ENCODE results near the gene HLF.
A peak's percentile ranks its signal among the peaks of the same experiment; 100 is the strongest.

HLF gene

DNA sequence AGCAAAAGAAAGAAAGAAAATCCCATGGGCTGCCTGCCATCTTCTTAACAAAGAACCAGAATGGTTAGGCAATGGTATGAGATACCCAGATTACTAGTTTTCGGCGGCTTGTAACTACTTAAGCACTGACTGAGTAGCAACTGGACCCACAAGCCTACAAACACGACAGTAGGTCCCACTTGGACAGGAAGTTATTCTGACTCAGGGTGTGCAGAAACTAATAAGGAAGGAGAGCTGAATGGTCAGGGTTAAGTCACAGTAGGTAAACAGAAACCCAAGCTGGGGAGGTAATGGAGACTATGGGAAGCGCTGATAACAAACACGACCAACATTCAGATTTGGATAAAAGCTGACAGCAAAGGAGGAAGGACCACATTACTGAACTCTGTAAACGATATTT, 10.4 kb upstream of the HLF start:
- DNase-seq (ENCODE audit: low read depth in 3 of 3), result no peak

DNA sequence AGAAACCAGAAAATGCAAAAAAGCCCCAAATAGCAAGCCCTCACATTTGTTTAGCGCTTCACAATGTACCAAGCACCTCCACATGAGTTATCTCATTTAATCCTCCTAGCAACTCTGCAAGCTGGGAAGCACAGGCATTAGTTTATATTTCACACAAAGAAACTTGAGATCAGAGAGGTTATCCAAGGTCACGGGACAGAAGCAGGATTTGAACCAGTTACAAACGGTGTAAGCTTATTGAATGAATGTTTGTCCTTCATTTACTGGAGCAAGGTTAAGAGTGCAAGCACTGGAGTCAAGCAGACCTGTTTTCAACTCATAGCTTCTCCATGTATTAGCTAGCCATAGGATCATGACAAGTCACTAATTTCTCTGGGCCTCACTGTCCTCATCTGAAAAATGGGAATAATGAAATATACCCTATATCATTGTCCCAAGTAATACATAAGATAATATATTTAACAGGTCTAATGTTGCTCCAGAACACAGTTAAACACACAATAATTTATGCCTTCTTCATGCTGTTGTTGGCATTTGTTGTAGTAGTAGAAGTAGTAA, 6.1 kb upstream of the HLF start:
- DNase-seq (ENCODE audit: low read depth in 3 of 3), result no peak

DNA sequence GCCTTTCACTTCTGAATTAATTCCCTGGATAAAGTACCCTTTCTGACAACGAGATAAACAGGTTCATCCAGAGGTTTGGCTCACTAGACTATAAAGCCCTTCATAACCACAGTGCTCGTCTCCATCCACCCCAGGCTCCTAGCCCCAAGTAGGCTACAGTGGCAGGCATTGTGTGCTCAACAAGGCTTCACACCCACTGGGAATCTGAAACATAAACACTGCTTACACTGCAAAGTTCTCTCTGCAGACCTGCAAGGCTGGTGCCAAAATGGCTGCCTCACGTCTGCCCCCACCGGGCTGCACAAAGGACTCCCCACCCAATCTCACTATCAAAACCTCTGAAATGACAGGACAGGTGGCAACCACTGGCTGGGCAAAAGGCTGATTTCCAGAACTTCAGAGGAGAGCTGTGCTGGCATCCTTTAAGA, 5.1 kb upstream of the HLF start:
- no peak for DNase-seq (ENCODE audit: low read depth in 3 of 3)

DNA sequence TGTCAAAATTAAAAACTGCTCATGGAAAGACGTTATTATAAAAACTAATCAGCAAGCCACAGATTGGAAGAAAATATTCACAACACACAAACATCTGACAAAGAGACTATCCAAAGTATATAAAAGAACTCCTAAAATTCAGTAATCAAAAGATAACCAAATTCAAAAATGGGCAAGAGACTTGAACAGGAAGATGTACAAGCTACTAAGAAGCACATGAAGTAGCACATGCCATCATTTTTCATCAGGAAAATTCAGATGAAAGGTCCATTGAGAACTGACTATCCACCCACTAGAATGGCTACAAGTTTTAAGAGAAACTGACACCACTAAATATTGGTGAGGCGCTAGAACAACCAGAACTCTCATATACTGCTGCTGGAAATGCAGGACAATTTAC, 3.4 kb upstream of the HLF start:
- DNase-seq (ENCODE audit: low read depth in 3 of 3), result no peak

DNA sequence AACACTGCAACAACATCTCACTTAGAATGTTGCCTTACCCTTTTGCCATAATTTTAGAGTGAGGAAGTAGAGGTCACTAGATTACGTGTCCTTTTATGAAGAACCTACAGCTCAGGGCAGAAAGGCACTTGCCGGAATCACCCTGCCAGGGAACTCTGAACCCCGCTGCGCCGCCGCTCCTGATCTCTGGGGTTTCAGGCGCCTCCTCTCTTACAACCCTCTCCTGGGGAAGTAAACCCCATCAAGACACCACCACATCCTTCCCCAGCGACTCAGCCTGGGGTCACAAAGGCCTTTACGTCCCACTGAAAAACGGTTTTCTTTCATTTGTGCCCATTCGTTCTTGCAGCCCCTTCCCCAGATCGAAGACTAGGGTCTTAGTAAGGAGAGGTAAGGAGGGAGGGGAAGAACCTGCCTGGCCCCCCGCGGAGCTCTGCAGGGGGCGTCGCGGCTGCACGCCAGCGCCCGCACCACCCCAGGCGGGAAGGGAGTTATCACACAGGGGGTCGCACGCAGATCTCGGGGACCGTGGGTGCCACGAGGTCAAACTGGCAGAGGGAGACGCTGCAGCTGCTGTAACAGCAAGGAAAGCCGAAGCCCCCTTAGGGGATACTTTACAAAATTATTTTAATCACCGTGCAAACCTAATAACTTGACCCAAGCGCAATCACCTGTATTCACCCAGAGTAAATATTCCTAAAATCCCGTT, 1.0 kb upstream of the HLF start:
- no peak for DNase-seq (ENCODE audit: low read depth in 3 of 3)

DNA sequence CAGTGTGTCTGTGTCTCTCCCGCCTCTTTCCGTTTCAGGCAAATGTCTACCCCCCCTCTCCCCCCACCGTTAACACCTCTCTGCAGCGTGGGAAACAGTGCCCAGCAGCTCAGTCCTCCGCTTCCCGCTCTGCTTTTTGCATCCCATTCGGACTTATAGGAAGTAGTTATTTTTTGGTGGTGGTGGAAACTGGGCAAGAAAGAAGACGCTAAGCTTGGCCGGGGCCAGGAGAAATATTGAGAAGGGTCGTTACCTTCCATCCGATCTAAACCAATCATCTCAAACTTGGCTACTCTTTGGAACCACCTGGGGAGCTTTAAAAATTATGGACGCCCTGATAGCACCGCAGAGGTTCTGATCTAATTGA, 499 bp upstream of the HLF start:
- no peak for DNase-seq (ENCODE audit: low read depth in 3 of 3)

DNA sequence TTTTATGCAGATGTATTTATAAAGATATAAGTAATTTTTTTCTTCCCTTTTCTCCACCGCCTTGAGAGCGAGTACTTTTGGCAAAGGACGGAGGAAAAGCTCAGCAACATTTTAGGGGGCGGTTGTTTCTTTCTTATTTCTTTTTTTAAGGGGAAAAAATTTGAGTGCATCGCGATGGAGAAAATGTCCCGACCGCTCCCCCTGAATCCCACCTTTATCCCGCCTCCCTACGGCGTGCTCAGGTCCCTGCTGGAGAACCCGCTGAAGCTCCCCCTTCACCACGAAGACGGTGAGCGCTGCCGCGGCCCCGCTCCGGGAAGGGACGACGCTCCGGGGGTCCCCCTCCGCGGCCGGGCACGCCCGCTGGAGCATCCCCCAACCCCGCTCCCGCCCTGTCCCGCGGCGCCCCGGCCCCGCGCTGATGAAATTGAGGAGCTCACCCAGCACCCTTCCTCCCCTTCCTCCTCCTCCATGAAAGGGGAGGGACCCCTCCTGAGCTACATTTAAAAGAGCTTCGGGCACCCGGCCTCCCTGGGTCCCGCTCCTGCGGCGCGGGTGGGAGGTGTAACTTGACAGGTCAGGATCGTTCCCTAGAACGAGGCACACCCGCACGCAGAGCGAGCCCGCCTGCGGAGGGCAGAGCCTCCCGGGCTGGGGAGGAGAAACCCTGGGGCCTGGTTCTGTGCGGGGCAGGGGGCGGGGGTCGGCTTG, 706 bp downstream of the HLF start:
- DNase-seq (ENCODE audit: low read depth in 3 of 3), result peak in 1 of 3 experiments; percentile 8

DNA sequence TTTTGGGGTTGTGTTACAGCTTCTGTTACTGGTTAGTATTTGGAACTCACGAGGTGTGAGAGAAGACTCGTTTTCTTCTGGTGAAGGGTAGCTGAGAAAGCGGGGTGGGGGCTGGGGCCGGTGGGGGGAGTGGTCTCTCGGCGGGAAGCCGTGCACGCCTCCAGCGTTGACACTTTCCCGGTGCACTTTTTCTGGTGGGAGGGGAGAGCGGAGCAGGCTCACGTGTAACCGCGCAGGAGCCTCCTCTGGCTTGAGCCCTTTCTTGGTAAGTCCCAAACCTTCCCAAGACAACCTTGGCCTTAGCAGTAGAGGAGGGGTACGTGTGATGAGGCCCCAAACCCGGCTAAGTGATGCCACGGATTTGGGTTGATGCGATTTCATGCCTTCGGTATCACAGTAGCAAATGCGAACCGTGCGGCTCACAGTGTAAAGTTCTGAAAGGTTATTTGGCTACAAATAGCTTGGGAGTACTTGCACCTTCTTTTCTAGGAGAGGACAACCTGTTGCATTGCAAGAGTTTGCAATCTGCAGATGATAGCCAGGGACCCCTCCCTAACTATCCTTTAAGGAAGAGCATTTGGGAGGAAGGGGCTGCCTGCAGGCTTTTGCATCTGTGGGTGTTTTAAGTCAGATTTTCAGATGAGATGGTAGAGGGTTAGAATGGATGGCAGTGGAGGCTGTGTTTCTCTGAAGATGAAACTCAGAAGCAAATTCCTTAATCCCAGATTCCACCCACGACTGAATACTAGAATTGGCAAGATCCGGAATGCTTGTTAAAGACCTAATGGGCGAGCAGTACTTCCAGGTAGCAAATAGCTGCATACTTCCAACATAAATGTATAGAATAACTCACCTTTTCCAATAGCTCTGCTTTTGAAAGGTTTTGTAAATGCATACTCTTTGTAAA, 1.5 kb downstream of the HLF start:
- DNase-seq (ENCODE audit: low read depth in 3 of 3), result no peak

DNA sequence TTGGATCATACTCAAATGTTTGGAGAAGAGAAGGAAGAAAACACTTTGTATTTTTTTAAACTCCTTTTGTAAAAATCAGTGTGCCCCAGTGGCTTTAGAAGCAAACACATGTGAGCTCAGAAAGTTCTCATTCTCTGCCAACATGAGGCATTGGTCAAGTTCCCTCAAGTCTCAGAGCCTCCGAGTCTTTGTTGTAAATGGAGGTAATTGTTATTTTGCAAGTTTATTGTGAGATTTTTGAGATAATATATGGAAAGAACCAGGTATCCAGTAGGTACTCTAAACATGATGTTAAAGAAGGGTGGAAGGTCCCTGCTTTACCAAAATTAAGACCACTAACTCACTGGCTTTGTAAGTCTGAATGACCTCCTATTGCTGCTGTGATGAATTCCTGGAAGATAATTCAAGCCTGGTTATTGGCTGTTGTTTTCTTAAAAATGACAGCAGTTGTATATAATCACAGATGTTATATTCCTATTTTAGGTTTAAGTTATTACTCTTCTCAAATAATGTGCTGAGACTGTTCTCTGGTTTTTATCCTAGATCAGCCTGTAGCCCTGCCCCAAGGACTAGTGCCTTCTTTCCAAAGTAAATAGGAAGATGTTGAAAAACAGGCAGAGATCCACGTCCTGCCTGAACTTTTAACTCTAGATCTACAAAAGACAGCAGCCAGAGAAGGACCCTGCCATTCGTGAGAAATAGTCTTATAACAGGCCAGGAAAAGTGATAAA, 2.4 kb downstream of the HLF start:
- no peak for DNase-seq (ENCODE audit: low read depth in 3 of 3)

DNA sequence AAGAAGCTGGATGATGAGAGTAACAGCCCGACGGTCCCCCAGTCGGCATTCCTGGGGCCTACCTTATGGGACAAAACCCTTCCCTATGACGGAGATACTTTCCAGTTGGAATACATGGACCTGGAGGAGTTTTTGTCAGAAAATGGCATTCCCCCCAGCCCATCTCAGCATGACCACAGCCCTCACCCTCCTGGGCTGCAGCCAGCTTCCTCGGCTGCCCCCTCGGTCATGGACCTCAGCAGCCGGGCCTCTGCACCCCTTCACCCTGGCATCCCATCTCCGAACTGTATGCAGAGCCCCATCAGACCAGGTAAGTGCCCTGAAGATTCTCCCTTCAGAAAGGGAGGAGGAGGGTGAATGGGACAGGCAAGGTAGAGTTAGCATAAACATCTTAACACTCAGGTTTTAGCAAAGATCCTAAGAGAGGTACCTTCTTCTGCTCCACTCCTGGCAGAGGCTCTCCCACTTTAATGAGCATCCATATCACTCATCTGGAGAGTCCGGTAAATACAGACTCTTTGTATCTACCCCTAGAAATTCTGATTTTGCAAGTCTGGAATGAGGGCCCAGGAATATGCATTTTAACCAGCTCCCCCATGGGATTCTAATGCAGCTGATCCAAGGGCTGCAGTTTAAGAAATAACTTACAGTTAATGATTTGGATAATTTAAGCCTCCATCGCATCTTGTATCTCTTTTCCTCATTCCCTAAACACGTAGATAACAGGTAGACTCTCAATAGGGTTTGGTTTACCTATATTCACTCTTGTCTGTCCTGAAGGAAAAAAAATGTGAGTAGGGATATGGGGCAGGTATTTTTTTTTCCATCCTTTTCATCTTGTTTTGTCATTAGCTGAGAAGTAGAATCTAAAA, 3.3 kb downstream of the HLF start:
- no peak for DNase-seq (ENCODE audit: low read depth in 3 of 3)

DNA sequence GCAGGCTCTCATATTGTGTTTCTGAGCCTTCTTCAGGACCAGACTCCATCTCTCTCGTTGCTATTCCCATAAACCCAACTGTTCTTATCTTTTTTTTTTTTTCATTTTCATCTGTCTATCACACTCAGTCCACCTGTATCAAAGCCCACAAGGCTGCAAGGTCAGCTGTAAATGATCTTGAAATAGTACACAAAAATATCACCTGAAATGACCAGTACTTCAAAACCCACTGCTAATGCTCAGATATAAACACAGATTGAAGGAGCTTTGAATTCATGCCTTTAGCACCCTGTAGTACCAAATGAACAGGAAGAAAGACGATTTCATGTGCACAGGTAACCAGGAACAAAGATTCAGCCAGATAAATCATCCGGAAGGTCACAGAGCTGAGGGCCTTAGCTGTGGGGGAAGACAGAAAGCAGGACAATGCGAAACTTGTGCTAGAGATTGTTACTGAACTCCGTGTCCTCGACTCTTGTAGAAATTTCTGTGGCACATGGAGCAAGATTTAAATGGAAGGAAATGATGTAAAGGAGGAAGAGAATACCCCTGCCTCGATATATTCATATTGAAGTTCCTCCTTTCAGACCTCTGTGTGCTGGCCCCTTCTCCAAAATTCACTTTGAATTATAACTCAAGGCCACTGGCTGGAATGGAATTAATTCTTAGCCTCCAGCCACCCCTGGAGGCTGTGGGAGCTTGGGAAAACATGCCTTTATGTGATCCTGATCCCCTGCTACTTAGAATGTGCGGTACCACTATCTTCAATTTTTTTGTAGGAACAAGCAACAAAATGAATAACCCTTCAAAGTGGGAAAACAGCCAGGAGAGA, 4.1 kb downstream of the HLF start:
- DNase-seq (ENCODE audit: low read depth in 3 of 3), result no peak

DNA sequence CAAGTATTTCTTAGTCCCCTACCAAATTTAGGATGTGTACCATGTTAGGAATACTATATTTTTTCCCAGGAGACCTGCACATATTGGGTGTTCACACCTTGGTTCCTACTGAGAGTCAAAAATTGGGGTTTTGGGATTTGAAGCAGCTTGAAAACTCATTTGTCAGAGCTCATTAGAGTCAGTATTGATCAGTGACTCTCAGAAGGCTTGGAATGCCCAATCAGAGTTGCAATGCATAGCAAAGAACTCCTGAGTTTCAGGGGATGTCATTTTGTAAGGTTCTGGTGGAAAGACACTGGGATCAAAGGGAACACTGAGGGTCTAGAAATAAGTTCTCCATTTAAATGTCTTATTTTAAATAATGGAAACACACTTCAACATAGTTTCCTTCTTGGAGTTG, 5.1 kb downstream of the HLF start:
- no peak for DNase-seq (ENCODE audit: low read depth in 3 of 3)

DNA sequence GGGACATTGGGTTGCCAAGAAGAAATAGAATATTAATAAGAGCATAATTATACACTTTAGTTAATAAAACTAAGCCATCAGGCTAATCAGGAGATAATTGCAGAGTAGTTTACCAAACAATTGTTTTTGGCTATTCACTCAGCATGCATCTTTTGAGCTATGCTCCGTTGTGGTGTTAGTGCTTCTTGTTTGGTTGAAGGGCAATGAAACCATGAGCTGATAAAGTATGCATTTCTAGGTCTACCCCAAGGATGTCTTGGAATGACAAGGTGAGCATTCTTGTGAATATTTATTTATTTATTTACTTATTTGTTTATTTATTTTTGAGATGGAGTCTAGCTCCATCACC, 6.4 kb downstream of the HLF start:
- DNase-seq (ENCODE audit: low read depth in 3 of 3), result no peak

DNA sequence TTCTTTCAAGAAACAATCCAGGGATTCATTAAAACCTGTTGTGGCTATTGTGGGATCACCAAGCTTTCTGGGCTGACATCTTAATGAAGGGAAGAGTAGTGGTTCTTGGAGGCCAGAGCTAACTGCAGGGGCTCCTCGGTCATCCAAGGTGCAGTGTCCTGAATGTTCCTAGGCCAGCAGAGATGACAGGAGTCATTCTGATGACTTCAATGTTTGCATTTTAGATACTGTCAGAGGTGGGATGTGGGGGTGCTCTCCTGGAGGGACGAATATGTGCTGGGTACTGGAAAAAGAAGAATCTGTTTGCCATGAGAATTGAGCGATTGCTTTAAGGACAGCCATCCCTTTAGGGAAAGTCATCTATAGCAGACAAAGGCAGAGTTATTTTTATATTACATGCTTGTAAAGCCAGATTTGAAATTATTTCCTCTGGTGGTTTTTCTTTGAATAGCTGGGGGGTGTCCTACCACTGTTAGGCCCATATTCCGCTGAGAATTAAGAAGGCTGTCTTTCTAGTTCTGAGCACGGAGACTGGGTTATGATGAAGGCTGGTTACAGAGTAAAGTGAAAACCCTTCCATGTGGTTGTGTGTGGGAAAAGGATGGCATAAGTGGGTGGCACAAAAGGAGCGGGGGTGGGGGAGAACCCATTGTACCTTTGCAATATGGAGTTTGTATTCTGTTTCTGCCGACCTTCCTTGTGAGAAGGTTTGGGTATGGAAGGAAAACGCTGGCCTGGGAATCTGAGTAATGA, 7.4 kb downstream of the HLF start:
- DNase-seq (ENCODE audit: low read depth in 3 of 3), result no peak

DNA sequence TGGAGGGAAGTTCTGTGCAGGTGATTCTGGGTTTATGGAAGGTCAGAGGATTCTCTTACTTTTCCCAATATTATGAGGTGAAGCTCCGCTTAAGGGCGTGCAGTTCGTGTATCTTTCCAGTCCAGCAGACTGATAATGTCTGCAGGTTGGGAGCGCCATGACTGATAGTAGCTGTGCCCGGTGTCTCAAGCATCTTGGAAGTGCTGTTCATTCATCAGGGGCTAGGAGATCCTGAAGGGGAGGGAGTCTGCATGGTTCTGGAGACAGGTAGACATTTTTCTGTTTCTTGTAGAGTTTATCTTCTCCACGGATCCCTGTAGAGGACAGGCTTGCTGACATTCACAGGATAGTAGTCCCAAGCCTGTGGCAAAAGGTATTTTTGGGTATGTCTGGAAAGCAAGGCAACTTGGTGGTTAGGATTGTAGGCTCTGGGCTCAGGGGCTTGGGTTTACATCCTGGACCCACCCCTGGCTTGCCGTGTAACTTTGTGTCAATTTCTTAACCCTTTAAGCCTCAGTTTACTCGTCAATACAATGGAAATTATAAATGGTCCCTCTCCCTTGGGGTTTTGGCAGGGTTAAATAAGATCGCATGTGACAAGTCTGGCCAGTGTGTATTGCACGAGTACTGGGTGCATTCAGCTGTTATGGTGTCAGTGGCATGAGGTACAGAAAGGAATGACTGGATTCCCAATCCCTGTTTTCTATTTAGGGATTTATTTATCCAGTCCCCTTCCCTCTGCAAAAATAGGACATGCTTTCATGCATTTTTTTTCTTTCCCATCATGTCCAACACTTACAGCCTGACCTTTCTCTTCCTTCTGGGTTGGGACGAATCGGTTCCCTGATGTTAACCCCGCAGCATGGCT, 8.2 kb downstream of the HLF start:
- DNase-seq (ENCODE audit: low read depth in 3 of 3), result no peak

DNA sequence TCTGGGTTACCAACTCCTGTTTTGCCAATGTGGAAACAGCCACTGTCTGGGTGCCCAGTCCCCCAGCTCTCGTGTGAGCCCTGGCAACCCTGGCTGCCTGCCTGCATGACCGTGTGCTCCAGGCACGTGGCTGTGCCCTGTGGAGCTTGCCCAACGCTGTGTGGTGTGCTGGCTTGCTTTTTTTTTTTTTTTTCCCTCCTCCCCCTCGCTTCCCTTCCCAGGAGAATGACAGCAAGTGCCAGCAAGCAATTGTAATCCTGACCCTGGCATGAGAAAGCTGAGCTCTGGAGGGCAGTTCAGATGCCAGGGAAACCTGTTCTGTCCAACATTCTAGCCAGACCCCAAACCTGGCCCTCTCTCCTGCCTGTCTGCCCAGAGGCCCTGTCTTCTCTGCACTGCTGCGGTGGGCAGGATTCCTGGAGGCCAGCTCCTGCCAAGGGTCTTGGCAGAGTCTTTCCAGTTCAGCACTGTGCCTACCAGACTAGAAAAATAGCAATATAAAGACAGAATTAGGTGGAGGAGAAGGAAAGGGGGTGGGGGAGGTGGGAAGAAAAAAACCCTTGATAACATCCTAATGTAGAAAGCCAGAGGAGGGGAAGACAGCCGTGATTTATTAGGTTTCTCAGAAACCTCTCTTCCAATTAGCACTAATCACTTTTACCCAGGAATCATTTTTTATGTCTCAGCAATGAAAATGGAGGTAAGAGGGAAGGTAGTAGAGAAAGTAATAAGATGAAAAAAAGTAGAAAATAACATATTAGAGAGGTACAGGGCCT, 9.0 kb downstream of the HLF start:
- DNase-seq (ENCODE audit: low read depth in 3 of 3), result no peak

Measured in stimulated activated CD4-positive, alpha-beta T cell treated with anti-CD3 and anti-CD28 coated beads, TNF-alpha, amount 100 ng/mL, for 24 hours (primary cell).